IMR-90 (cell line): ENCODE measurements around the gene COL23A1. TPM values are rescaled to one million over a fixed set of nuclear protein-coding genes. Genes with fewer than 3 reads are reported as not detected.

Experiments used
- ATAC-seq: fragments of 200-7000 bp; cut with Tn5 transposase; 2 replicates; pipeline ENCODE4 v1.9.1; 2020; ENCODE audit warnings: low read depth, mild to moderate bottlenecking, moderate library complexity
- BruUV-seq: library from RNA; stranded (reverse); fragments of 400-500 nt; replicated peaks from 2 replicates; lab custom pipeline; 2021; lab: Mats Ljungman, UMichigan
- CTCF ChIA-PET: fragments of 300-600 bp; formaldehyde crosslinking; extraction: SDS; loops from one replicate; lab custom pipeline; 2021; ENCODE audit warnings: antibody characterized with exemption; lab: Yijun Ruan, JAX
- POLR2A ChIA-PET: fragments of 300-600 bp; sonication (Branson Sonifier 250); formaldehyde crosslinking; loops from one replicate; lab custom pipeline; 2022; ENCODE audit warnings: antibody characterized with exemption; ENCODE audit not compliant: unreplicated experiment; lab: Charles Lee
- DNase-seq: peaks from one replicate; pipeline ENCODE4 v3.0.0; 2013
- H2AFZ ChIP-seq: replicated peaks from 2 replicates; pipeline ENCODE3; 2013; ENCODE audit warnings: low read length, mild to moderate bottlenecking; ENCODE audit not compliant: poor library complexity
- H2AK5ac ChIP-seq: 2 replicates; pipeline ENCODE4 v1.6.1; 2013; ENCODE audit warnings: low read depth, low read length, inconsistent platforms
- H2AK9ac ChIP-seq: replicated peaks from 2 replicates; pipeline ENCODE3; 2013; ENCODE audit warnings: mild to moderate bottlenecking, low read depth, low read length, moderate library complexity; ENCODE audit not compliant: poor library complexity
- H2BK120ac ChIP-seq: 2 replicates; pipeline ENCODE4 v1.6.1; 2013; ENCODE audit warnings: low read depth, low read length, inconsistent platforms
- H2BK15ac ChIP-seq: 3 replicates; pipeline ENCODE4 v1.6.1; 2013; ENCODE audit warnings: low read depth, low read length, inconsistent platforms
- H2BK20ac ChIP-seq: 2 replicates; pipeline ENCODE4 v1.6.1; 2013; ENCODE audit warnings: low read depth, mild to moderate bottlenecking, inconsistent platforms, low read length, moderate library complexity
- H2BK5ac ChIP-seq: 2 replicates; pipeline ENCODE4 v1.6.1; 2013; ENCODE audit warnings: mild to moderate bottlenecking, low read depth, low read length, inconsistent platforms; ENCODE audit not compliant: poor library complexity, severe bottlenecking
- H3K14ac ChIP-seq: replicated peaks from 2 replicates; pipeline ENCODE4 v1.6.1; 2013; ENCODE audit warnings: low read depth, low read length, inconsistent platforms
- H3K18ac ChIP-seq: 2 replicates; pipeline ENCODE4 v1.6.1; 2013; ENCODE audit warnings: low read depth, low read length, control low read depth
- H3K23ac ChIP-seq: 2 replicates; pipeline ENCODE4 v1.6.1; 2013; ENCODE audit warnings: low read depth, low read length, inconsistent platforms
- H3K27ac ChIP-seq: 2 replicates; pipeline ENCODE4 v1.5.1; 2013; ENCODE audit warnings: mild to moderate bottlenecking, control low read depth, low read length; ENCODE audit not compliant: insufficient read depth
- H3K27me3 ChIP-seq: 2 replicates; pipeline ENCODE4 v1.6.1; 2013; ENCODE audit warnings: low read length; ENCODE audit not compliant: control insufficient read depth, insufficient read depth
- H3K36me3 ChIP-seq: 2 replicates; pipeline ENCODE4 v1.6.1; 2013; ENCODE audit warnings: low read length, mixed read lengths; ENCODE audit not compliant: control insufficient read depth, insufficient read depth
- H3K4ac ChIP-seq: 2 replicates; pipeline ENCODE4 v1.6.1; 2013; ENCODE audit warnings: low read depth, low read length, inconsistent platforms
- H3K4me1 ChIP-seq: 2 replicates; pipeline ENCODE4 v1.6.1; 2013; ENCODE audit warnings: low read length, mixed read lengths; ENCODE audit not compliant: control insufficient read depth, insufficient read depth
- H3K4me2 ChIP-seq: 2 replicates; pipeline ENCODE4 v1.6.1; 2013; ENCODE audit warnings: low read depth, mild to moderate bottlenecking, control low read depth, low read length, moderate library complexity
- H3K4me3 ChIP-seq: 2 replicates; pipeline ENCODE4 v1.5.1; 2013; ENCODE audit warnings: low read depth, mild to moderate bottlenecking, control low read depth, low read length, moderate library complexity; ENCODE audit not compliant: insufficient read depth
- H3K56ac ChIP-seq: 2 replicates; pipeline ENCODE4 v1.6.1; 2013; ENCODE audit warnings: low read length, inconsistent platforms; ENCODE audit not compliant: insufficient read depth; ENCODE audit errors: extremely low read depth
- H3K79me1 ChIP-seq, 2 experiments: 2 replicates each; pipeline ENCODE4 v1.6.1; 2013; ENCODE audit warnings: low read length in 2 of 2, inconsistent platforms in 1 of 2, low read depth in 1 of 2
- H3K9ac ChIP-seq: 2 replicates; pipeline ENCODE4 v1.6.1; 2013; ENCODE audit warnings: low read depth, low read length, control low read depth
- H3K9me1 ChIP-seq: 2 replicates; pipeline ENCODE4 v1.6.1; 2013; ENCODE audit warnings: low read length, inconsistent platforms; ENCODE audit not compliant: insufficient read depth
- H3K9me3 ChIP-seq: 2 replicates; pipeline ENCODE4 v1.6.1; 2013; ENCODE audit warnings: low read length; ENCODE audit not compliant: control insufficient read depth, insufficient read depth
- H4K20me1 ChIP-seq: 2 replicates; pipeline ENCODE4 v1.6.1; 2013; ENCODE audit warnings: low read length, inconsistent platforms; ENCODE audit not compliant: insufficient read depth
- H4K5ac ChIP-seq: 2 replicates; pipeline ENCODE4 v1.6.1; 2013; ENCODE audit warnings: mild to moderate bottlenecking, low read depth, low read length, control low read depth
- H4K8ac ChIP-seq, 2 experiments: 2 replicates each; pipeline ENCODE4 v1.6.1; 2013; ENCODE audit warnings: low read depth in 2 of 2, low read length in 2 of 2, control low read depth in 1 of 2, inconsistent platforms in 1 of 2
- H4K91ac ChIP-seq: 2 replicates; pipeline ENCODE4 v1.6.1; 2013; ENCODE audit warnings: low read depth, low read length, inconsistent platforms; ENCODE audit not compliant: insufficient read depth
- BHLHE40 ChIP-seq: fragments of 150-350 bp; IDR thresholded peaks from 2 replicates; pipeline ENCODE4 v1.6.1; 2016; ENCODE audit warnings: mild to moderate bottlenecking, low read depth, low read length
- ELK1 ChIP-seq: fragments of 150-350 bp; IDR thresholded peaks from 2 replicates; pipeline ENCODE4 v1.6.1; 2016; ENCODE audit warnings: low read depth, mild to moderate bottlenecking, low read length, moderate library complexity, borderline replicate concordance
- FOS ChIP-seq: fragments of 150-350 bp; IDR thresholded peaks from 2 replicates; pipeline ENCODE4 v1.6.1; 2016; ENCODE audit warnings: low read depth, low read length
- MAFK ChIP-seq: IDR thresholded peaks from 2 replicates; pipeline ENCODE4 v1.6.1; 2012; ENCODE audit warnings: low read depth, low read length, improper control_type of control experiment
- MAZ ChIP-seq: IDR thresholded peaks from 2 replicates; pipeline ENCODE4 v1.6.1; 2012; ENCODE audit warnings: low read depth, mild to moderate bottlenecking, low read length, improper control_type of control experiment, moderate library complexity, borderline replicate concordance
- MXI1 ChIP-seq: IDR thresholded peaks from 2 replicates; pipeline ENCODE4 v1.6.1; 2012; ENCODE audit warnings: low read depth, mild to moderate bottlenecking, low read length, moderate library complexity, borderline replicate concordance
- RFX5 ChIP-seq: IDR thresholded peaks from 2 replicates; pipeline ENCODE4 v1.8.0; 2012; ENCODE audit warnings: low read depth, mild to moderate bottlenecking, low read length, moderate library complexity
- SMC3 ChIP-seq: fragments of 150-350 bp; IDR thresholded peaks from 2 replicates; pipeline ENCODE4 v1.6.1; 2016; ENCODE audit warnings: low read depth, mild to moderate bottlenecking, antibody characterized with exemption, low read length, moderate library complexity
- USF2 ChIP-seq: fragments of 150-350 bp; IDR thresholded peaks from 2 replicates; pipeline ENCODE4 v1.6.1; 2017; ENCODE audit warnings: mild to moderate bottlenecking, antibody characterized with exemption, low read length, low read depth
- WGBS, 2 experiments: methylation state at CpG; one replicate each; pipeline versions ENCODE4 v1.1.5 to v1.1.7; 2013; ENCODE audit warnings: missing lambda C conversion rate in 2 of 2; ENCODE audit not compliant: insufficient read length in 1 of 2; ENCODE audit errors: extremely low coverage in 2 of 2; 5-methylcytosine and 5-hydroxymethylcytosine counted together
- dilution Hi-C: fragments of 300-500 bp; cut with HindIII; formaldehyde crosslinking; loops from one replicate; pipeline ENCODE4 v1.14.3; 2018; ENCODE audit warnings: low sequenced_read_pairs; ENCODE audit not compliant: unreplicated experiment
- in situ Hi-C: fragments of 300-500 bp; cut with MboI; formaldehyde crosslinking; loops from 3 replicates; pipeline ENCODE4 v1.14.3; 2019; ENCODE audit warnings: low sequenced_read_pairs, inconsistent platforms, mixed read lengths
- intact Hi-C: fragments of 100-400 bp; cut with micrococcal nuclease; formaldehyde crosslinking; loops from 2 replicates; pipeline ENCODE4 v1.10.0; 2022
- polyA plus RNA-seq, 3 experiments: library from polyadenylated mRNA; depleted of rRNA; stranded (reverse); fragments of >200 nt; gene quantifications; 2 replicates each; pipeline ENCODE4 v1.2.3, GENCODE V29; 2012; ENCODE audit warnings: low replicate concordance in 1 of 3
- total RNA-seq: library from RNA; depleted of rRNA; stranded (reverse); fragments of >200 nt; gene quantifications from 2 replicates; pipeline ENCODE4 v1.2.3, GENCODE V29; 2012

The COL23A1 gene
- total and polyA plus RNA-seq, 2 of the 4 experiments (the other 2 are of a cell fraction): not detected

- ATAC-seq (no peak), DNase-seq (no peak)
- Histone ChIP-seq H3K14ac (no peak overlapping the region), H2BK15ac (no peak overlapping the region), H2BK20ac (no peak overlapping the region), H3K4me1 (no peaks in the 10 kb centered on the region), H3K23ac (no peak overlapping the region), H3K18ac (no peak overlapping the region), H3K56ac (no peak overlapping the region), H2BK5ac (no peak overlapping the region), H4K5ac (no peak overlapping the region), H2AK9ac (no peak overlapping the region), H4K8ac (no peak overlapping the region), H3K9me3 (peaks cover 27% of the 10 kb centered on the region), H3K27me3 (no peaks in the 10 kb centered on the region), H2AFZ (no peak overlapping the region), H3K9ac (no peak overlapping the region), H3K79me1 (no peaks in the 10 kb centered on the region), H3K4me3 (no peak overlapping the region), H3K4me2 (no peak overlapping the region), H3K9me1 (no peaks in the 10 kb centered on the region), H3K27ac (no peak overlapping the region), H4K20me1 (no peaks in the 10 kb centered on the region), H3K4ac (no peak overlapping the region), H2AK5ac (no peak overlapping the region), H3K36me3 (no peaks in the 10 kb centered on the region), H4K91ac (no peak overlapping the region), H2BK120ac (no peak overlapping the region)
- dilution Hi-C loops (no loop called here), intact Hi-C loops (no loop called here), in situ Hi-C loops (no loop called here)
- CTCF ChIA-PET: no interaction called here
- no TSS peak for BruUV-seq
- TF ChIP-seq ELK1 (no peak), MXI1 (no peak), FOS (no peak), MAFK (no peak), MAZ (no peak), RFX5 (no peak), SMC3 (no peak), BHLHE40 (no peak), USF2 (no peak)
- WGBS, 2 experiments: no CpG with 5 or more reads among the region's 12 CpGs
- POLR2A ChIA-PET: no interaction called here
Observed at GRCh38 chr5:178489271-178489976, 100.8 kb downstream of the COL23A1 start.
